A673 (cell line): ENCODE results near the gene SLC16A12. TPM values are rescaled to one million over a fixed set of nuclear protein-coding genes. Genes with fewer than 3 reads are reported as not detected.

Experiments
- BruUV-seq: library from RNA; stranded (reverse); fragments of 400-500 nt; replicated peaks from 2 replicates; lab custom pipeline; 2021; lab: Mats Ljungman, UMichigan
- CTCF ChIA-PET: fragments of 300-600 bp; sonication (Branson Sonifier 250); formaldehyde crosslinking; loops from one replicate; lab custom pipeline; 2022; ENCODE audit warnings: antibody characterized with exemption; lab: Charles Lee
- POLR2A ChIA-PET: fragments of 300-600 bp; sonication (Branson Sonifier 250); formaldehyde crosslinking; loops from one replicate; lab custom pipeline; 2022; ENCODE audit warnings: antibody characterized with exemption; ENCODE audit not compliant: low non-redundant PET; lab: Charles Lee
- DNase-seq: peaks from one replicate; pipeline ENCODE4 v3.0.0-alpha.2; 2015; ENCODE audit warnings: low spot score
- H3K27ac ChIP-seq: fragments of 200-600 bp; sonication (generic); 2 replicates; pipeline ENCODE4 v1.5.1; 2016; ENCODE audit warnings: mixed run types, low read depth, mild to moderate bottlenecking, mixed read lengths, antibody characterized with exemption, low read length; ENCODE audit not compliant: poor library complexity, severe bottlenecking
- H3K27me3 ChIP-seq: fragments of 200-600 bp; sonication (generic); replicated peaks from 2 replicates; pipeline ENCODE4 v1.6.1; 2017; ENCODE audit warnings: mixed run types, low read depth, mild to moderate bottlenecking, mixed read lengths, antibody characterized with exemption, low read length; ENCODE audit not compliant: insufficient read depth, poor library complexity
- H3K36me3 ChIP-seq: fragments of 200-600 bp; sonication (generic); 2 replicates; pipeline ENCODE4 v1.6.1; 2016; ENCODE audit warnings: mixed run types, mild to moderate bottlenecking, mixed read lengths, antibody characterized with exemption, low read length; ENCODE audit not compliant: insufficient read depth, poor library complexity, severe bottlenecking
- H3K4me1 ChIP-seq: fragments of 200-600 bp; sonication (generic); 2 replicates; pipeline ENCODE4 v1.6.1; 2017; ENCODE audit warnings: mixed run types, mild to moderate bottlenecking, mixed read lengths, antibody characterized with exemption, low read length; ENCODE audit not compliant: insufficient read depth, poor library complexity, severe bottlenecking
- H3K4me3 ChIP-seq: fragments of 200-600 bp; sonication (generic); 2 replicates; pipeline ENCODE4 v1.5.1; 2016; ENCODE audit warnings: low read depth, mixed run types, mild to moderate bottlenecking, mixed read lengths, low read length; ENCODE audit not compliant: poor library complexity, severe bottlenecking
- H3K9me3 ChIP-seq: fragments of 200-600 bp; sonication (generic); 2 replicates; pipeline ENCODE4 v1.6.1; 2016; ENCODE audit warnings: mixed run types, low read depth, mild to moderate bottlenecking, mixed read lengths, antibody characterized with exemption, low read length; ENCODE audit not compliant: poor library complexity, severe bottlenecking
- CTCF ChIP-seq: fragments of 300-800, 200-600 bp; sonication (generic); conservative IDR thresholded peaks from 2 replicates; pipeline ENCODE4 v1.5.1; 2017; ENCODE audit warnings: low read depth, mild to moderate bottlenecking, antibody characterized with exemption, low read length, moderate library complexity, mixed read lengths
- EZH2 ChIP-seq: fragments of 200-600 bp; sonication (generic); IDR thresholded peaks from 2 replicates; pipeline ENCODE4 v1.6.1; 2017; ENCODE audit warnings: borderline replicate concordance, low read depth, mild to moderate bottlenecking, mixed read lengths, antibody characterized with exemption, low read length; ENCODE audit not compliant: poor library complexity, severe bottlenecking
- intact Hi-C: fragments of 100-400 bp; cut with micrococcal nuclease; formaldehyde crosslinking; loops from one replicate; pipeline ENCODE4 v1.10.0; 2022; ENCODE audit not compliant: unreplicated experiment
- total RNA-seq: library from RNA; stranded (reverse); gene quantifications from 2 replicates; pipeline ENCODE4 v1.2.3, GENCODE V29; 2021

The SLC16A12 gene
- total RNA-seq, 1 experiment from 2014 or later: 0.54 TPM

GRCh38 chr10:89384474-89385340 lies 150.7 kb downstream of the SLC16A12 start:
- no TSS peak for BruUV-seq
- ChIA-PET CTCF (no interaction called here), POLR2A (no interaction called here)

GRCh38 chr10:89382757-89383156 lies 152.6 kb downstream of the SLC16A12 start:
- Histone ChIP-seq H3K27ac (no peak overlapping the region), H3K36me3 (no peaks in the 10 kb centered on the region), H3K27me3 (no peaks in the 10 kb centered on the region), H3K9me3 (no peaks in the 10 kb centered on the region), H3K4me3 (no peak overlapping the region), H3K4me1 (no peaks in the 10 kb centered on the region)
- no peak for DNase-seq
- ChIA-PET CTCF (no interaction called here), POLR2A (no interaction called here)
- intact Hi-C loops: no loop called here
- TF ChIP-seq EZH2 (no peak), CTCF (no peak)
- no TSS peak for BruUV-seq

More at GRCh38 chr10:89384474-89385340, 150.7 kb downstream of the SLC16A12 start:
- Histone ChIP-seq H3K4me1 (no peaks in the 10 kb centered on the region), H3K27me3 (no peaks in the 10 kb centered on the region), H3K27ac (no peak overlapping the region), H3K9me3 (no peaks in the 10 kb centered on the region), H3K4me3 (no peak overlapping the region), H3K36me3 (no peaks in the 10 kb centered on the region)
- no peak for DNase-seq
- TF ChIP-seq CTCF (no peak), EZH2 (no peak)
- intact Hi-C loops: no loop called here

Other genes starting within 250 kb of the SLC16A12 start
- gene IFIT2, start 233.5 kb downstream of the SLC16A12 start, total RNA-seq: 1.7 and 1.9 TPM in 2 replicates
- 5.6 and 6.7 TPM in 2 replicates for gene IFIT3, start 207.6 kb downstream of the SLC16A12 start, total RNA-seq
- gene IFIT1B, start 157.5 kb downstream of the SLC16A12 start, total RNA-seq: not detected in 2 replicates
- gene IFIT1, start 143.0 kb downstream of the SLC16A12 start, total RNA-seq: 2.4 and 3.2 TPM in 2 replicates
- gene IFIT5, start 121.0 kb downstream of the SLC16A12 start, total RNA-seq: 14.2 and 15.8 TPM in 2 replicates
- gene PANK1, start 109.6 kb upstream of the SLC16A12 start, total RNA-seq: 18.5 and 19.2 TPM in 2 replicates
- gene KIF20B, start 166.0 kb upstream of the SLC16A12 start, total RNA-seq: 74.3 and 78.9 TPM in 2 replicates